ENCODE measurements around the gene CDRT4. TPM values are rescaled to one million over a fixed set of nuclear protein-coding genes. Genes with fewer than 3 reads are reported as not detected.

CDRT4 gene
- total RNA-seq, 1 donor from 2014 or later: 4.8 TPM

GRCh38 chr17:15493693-15494035 is 26.2 kb upstream of the CDRT4 start:
- DNase-seq (ENCODE audit: extremely low read depth, low read depth, low spot score): no peak

DNA sequence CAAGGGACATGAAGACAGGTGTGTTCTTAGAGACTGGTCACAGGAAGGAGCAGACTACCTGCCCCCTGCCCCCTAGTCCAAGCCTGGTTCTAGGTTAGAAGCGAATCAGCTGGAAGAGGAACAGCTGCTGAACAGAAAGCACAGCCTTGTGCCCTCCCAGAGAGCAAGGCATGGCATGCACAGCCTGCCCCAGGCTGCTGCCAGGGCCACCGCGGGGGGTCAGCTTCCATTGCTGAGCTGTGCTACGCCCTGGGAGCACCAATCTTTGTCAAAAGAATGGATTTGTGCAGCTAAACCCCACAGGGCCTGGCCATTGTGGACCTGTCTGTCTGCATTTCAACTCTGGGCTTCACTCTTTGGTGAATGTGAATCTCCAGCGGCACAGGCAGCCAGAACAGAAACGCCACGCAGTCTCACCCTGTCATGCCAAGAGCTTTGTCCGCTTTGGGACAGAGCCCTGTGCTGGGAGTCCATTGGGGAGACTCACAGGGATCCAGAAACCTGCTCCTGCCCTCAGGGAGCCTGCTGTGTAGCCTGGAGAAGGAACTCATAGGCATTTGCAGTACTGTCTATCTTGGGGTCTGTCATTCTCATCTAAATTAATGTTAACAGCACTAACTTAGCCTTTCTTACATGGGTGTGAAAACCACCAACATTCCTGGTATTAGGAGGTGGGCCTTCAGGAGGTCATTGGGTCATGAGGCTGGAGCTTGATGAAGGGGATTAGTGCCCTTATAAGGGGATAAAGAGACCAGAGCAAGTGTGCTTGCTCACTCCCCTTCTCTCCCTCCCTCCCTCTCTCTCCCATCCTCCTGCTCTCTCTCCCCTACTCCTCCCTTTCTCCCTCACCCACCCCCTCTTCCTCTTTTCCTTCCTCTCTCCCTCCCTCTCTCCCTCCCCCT is 25.6 kb upstream of the CDRT4 start:
- no peak for DNase-seq (ENCODE audit: extremely low read depth, low read depth, low spot score)

DNA sequence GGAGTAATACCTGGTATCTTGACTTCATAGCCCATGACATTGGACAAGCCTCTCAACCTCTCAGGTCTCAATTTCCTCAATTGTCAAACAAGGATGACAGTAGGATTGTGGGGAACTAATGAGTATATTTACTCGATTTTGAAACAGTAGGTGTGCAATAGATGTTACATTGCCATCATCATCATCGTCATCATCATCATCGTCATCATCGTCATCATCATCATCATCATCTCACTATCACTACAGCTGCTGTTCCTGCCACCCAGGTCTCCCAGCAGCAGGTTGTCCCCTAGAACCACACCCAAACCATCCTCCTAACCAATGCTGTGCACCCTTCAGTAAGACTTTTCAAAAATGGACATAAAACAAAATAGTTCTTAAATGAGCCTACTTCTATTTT is 24.8 kb upstream of the CDRT4 start:
- DNase-seq (ENCODE audit: extremely low read depth, low read depth, low spot score): no peak

- DNase-seq (ENCODE audit: extremely low read depth, low read depth, low spot score): peak; percentile 86
Observed at GRCh38 chr17:15490634-15491261, 23.3 kb upstream of the CDRT4 start.

- DNase-seq (ENCODE audit: extremely low read depth, low read depth, low spot score): no peak
Observed at GRCh38 chr17:15488557-15488956, 21.1 kb upstream of the CDRT4 start.

GRCh38 chr17:15485045-15485444 is 17.6 kb upstream of the CDRT4 start:
- no peak for DNase-seq (ENCODE audit: extremely low read depth, low read depth, low spot score)

GRCh38 chr17:15483431-15483830 is 16.0 kb upstream of the CDRT4 start:
- DNase-seq (ENCODE audit: extremely low read depth, low read depth, low spot score): no peak

GRCh38 chr17:15482476-15482875 is 15.1 kb upstream of the CDRT4 start:
- DNase-seq (ENCODE audit: extremely low read depth, low read depth, low spot score): no peak

- DNase-seq (ENCODE audit: extremely low read depth, low read depth, low spot score): no peak
Observed at GRCh38 chr17:15481481-15481880, 14.1 kb upstream of the CDRT4 start.

DNA sequence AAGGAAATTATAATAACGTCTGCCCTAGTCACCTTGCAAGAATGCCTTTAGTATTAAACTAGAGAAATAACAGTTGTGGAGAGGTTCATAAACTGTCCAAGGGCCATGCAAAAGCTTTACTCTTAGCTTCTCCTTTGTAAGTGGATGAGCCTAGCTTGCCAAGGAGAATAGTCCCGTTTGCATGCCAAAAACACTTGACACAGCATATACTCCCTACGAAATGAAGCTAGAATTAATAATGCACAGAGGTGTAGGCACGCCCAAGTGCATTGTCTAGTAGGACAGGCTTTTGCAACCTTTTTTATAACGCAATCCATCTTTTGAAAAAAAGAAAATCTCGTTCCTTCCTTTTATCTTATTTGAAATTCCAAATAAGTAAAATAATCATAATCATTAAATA is 12.8 kb upstream of the CDRT4 start:
- DNase-seq (ENCODE audit: extremely low read depth, low read depth, low spot score): no peak

DNA sequence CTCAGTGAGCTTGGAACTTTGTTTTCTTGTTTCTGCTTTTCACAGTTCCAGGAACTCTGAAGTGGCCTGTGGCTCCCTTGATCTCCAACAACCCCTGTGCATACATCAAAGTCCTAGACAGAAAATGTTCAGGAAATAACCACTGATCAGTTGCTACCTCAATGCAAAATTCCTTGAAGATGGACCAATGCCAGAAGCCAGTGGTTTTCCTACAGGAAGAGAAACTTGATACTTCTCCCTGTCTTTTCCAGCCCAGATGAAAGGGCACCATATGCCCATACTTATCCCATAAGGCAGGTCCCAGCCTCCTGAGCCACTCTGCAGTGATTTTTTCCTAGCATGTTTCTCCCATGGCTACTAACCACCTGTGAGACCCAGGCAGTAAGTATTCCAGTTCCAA is 12.3 kb upstream of the CDRT4 start:
- DNase-seq (ENCODE audit: extremely low read depth, low read depth, low spot score): peak; percentile 57

DNA sequence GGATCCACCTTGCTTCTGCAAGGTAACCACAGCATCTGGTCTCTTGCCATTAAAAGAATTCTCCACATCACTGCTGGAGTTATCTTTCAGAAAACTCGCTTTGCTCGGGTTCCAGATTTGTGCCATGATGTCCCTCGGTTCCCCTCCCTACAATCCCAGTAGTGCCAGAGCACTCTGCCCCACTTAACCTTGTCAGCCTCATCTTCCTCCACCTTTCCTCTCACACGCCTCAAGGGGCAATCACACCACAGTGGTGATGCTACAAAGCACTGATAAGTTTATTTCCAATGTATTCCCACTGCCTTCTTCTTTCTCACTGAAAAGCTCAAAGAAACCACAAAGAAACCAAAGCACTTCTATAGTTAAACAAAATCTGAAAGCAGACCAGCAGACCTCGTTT is 11.4 kb upstream of the CDRT4 start:
- no peak for DNase-seq (ENCODE audit: extremely low read depth, low read depth, low spot score)

GRCh38 chr17:15475631-15476354 is 8.4 kb upstream of the CDRT4 start:
- no peak for DNase-seq (ENCODE audit: extremely low read depth, low read depth, low spot score)

DNA sequence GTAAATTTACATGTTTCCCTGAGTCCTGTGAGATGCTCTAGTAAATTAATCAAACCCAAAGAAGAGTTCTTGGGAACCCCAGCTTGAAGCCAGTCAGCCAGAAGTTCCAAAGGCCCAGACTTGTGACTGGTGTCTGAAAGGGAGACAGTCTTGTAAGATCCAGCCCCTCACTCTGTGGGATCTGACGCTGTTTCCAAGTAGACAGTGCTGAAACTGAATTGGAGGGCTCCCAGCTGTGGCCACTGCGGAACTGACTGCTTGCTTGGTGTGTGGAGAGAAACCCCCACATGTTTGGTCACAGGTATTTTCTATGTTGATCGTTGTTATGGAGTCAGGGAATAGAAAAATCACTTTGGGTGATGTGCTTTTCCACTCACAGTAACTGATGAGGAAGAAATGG is 5.5 kb upstream of the CDRT4 start:
- DNase-seq (ENCODE audit: extremely low read depth, low read depth, low spot score): no peak

DNA sequence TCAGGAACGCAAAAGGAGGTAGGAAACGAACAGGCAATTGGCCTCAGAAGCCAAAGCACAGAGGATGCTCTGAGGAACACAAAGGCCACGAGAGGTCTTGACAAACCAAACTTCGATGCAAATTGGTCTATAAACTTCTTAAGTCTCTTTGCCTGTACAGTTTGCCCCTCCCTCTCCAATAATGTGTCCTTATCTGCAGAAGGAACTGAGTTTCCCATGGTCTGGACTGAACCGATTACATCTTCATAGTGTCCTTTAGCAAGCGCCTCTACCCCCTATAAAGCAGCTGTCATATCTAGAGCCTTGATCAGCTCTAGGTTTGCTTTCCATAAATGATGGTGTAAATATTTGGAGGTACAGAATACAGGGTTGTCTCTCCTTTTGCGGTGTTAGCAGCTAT is 3.1 kb upstream of the CDRT4 start:
- DNase-seq (ENCODE audit: extremely low read depth, low read depth, low spot score): no peak

GRCh38 chr17:15469260-15469659 is 1.8 kb upstream of the CDRT4 start:
- DNase-seq (ENCODE audit: extremely low read depth, low read depth, low spot score): no peak

- no peak for DNase-seq (ENCODE audit: extremely low read depth, low read depth, low spot score)
Observed at GRCh38 chr17:15468126-15468525, 705 bp upstream of the CDRT4 start.

DNA sequence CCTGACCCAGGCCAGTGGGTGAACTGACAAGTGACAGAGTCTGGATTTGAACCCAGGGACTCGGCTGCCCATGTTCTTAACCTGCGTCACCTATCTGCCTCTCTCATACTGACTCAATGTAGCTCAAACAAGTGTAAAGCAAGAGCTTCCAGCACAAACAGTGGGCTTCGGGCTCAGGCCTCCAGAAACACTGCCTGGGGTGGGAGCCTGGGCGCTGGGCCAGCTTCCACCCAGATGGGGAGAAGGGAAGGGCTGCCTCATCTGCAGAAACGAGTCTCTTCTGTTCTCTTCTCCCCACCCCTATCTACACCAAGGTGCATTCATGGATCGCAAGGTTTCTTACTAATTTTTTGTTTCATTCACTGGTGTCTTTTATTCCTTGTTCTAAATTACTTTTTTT is 1.3 kb downstream of the CDRT4 start:
- no peak for DNase-seq (ENCODE audit: extremely low read depth, low read depth, low spot score)

DNA sequence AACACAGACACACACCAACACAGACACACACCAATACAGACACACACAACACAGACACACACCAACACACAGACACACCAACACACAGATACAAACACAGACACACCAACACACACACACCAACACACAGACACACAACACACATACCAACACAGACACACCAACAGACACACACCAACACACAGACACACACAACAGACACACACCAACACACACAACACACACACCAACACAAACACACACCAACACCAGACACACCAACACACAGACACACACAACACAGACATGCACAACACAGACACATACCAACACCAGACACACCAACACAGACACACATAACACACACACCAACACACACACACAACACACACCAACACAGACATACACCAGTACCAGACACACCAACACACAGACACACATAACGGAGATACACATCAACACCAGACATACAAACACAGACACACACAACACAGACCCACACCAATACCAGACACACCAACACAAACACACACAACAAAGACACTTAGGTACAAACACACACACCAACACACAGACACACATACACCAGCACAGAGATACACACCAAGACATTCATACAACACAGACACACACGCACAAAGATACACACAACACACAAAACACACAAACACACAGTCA is 2.2 kb downstream of the CDRT4 start:
- no peak for DNase-seq (ENCODE audit: extremely low read depth, low read depth, low spot score)

DNA sequence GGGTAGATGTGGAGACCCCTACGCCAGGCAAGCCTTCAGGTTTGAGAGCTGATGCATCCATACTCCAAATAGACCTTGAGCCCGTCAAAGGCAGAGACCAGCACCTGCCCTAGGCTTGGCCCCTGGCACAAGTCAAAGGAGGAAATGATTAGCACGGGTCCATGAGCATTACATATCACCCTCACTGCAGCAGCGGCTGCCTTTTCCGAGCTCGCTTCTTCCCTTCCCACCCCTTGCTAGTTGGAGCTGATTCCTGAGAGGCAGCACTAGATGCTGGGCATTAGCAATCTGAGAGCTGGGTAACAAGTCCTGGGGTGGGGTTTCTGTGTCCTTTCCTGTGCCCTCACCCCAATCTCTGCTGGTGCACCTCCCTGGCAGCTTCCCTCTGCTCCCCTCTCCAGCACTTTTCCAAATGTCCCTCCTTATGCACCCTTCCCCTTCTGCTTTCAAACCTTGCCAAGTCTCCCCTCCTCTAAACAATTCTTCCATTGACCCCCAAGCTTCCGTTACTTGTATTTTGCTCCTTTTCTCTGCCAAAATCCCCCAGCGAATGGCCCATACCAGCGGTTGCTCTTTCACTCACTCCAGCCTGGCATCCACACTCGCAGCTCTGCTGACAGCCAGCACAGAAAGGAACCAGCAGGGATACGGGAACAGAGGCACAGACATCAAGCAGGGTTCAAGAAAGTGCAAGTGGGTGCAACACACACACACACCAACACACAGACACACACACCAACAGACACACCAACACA is 3.0 kb downstream of the CDRT4 start:
- DNase-seq (ENCODE audit: extremely low read depth, low read depth, low spot score): no peak
